ENCODE results near the gene HAGH. TPM values are rescaled to one million over a fixed set of nuclear protein-coding genes. Genes with fewer than 3 reads are reported as not detected.

Gene HAGH
- total and polyA plus RNA-seq, 9 of the 15 experiments (the other 6 are each of a cell fraction or from before 2014, with no cell fraction given) = 0.46 to 35.1 (median 16.8) TPM

GRCh38 chr16:1857433-1858097 lies 30.9 kb upstream of the HAGH start:
- no peak for TF ChIP-seq ZNF232 (CRISPR knock-in tag; IDR thresholded peaks at IDR 0.05)
- no peak for TF ChIP-seq MEF2D (tag; conservative IDR thresholded peaks at IDR 0.05; ENCODE audit: low read depth)
- TF ChIP-seq DACH1 (IDR thresholded peaks at IDR 0.05; ENCODE audit: partially characterized antibody) = no peak
- TF ChIP-seq ZNF696 (CRISPR knock-in tag; conservative IDR thresholded peaks at IDR 0.05) = no peak
- no peak for TF ChIP-seq HCFC1 (IDR thresholded peaks at IDR 0.05; ENCODE audit: low read depth, low read length)
- no peak for TF ChIP-seq ZNF778 (CRISPR knock-in tag; IDR thresholded peaks at IDR 0.05)
- no peak for TF ChIP-seq BCLAF1 (IDR thresholded peaks at IDR 0.05; ENCODE audit: borderline replicate concordance in 1 of 2, control insufficient read depth in 1 of 2, low read depth in 2 of 2, low read length in 1 of 2)
- TF ChIP-seq SMARCA5 (IDR thresholded peaks at IDR 0.05) = no peak
- TF ChIP-seq TFAM (CRISPR knock-in tag; conservative IDR thresholded peaks at IDR 0.05) = no peak
- TF ChIP-seq ZNF668 (CRISPR knock-in tag; IDR thresholded peaks at IDR 0.05) = no peak
- TF ChIP-seq SNRNP70 (optimal IDR thresholded peaks at IDR 0.05; ENCODE audit: low read depth, low read length) = no peak
- no peak for TF ChIP-seq KLF10 (CRISPR knock-in tag; IDR thresholded peaks at IDR 0.05)
- TF ChIP-seq TRIM25 (IDR thresholded peaks at IDR 0.05; ENCODE audit: borderline replicate concordance) = no peak
- TF ChIP-seq CBFB (CRISPR knock-in tag; IDR thresholded peaks at IDR 0.05) = no peak
- TF ChIP-seq PTTG1 (tag; IDR thresholded peaks at IDR 0.05; ENCODE audit: low read depth) = no peak
- no peaks in the 10 kb centered on the region for H3K27me3 ChIP-seq (ENCODE audit: control insufficient read depth in 2 of 2, insufficient read depth in 2 of 2, low read length in 2 of 2)
- no peak overlapping the region for H3K4me2 ChIP-seq (ENCODE audit: insufficient read depth, low read length)
- 77% methylated on average over 5 of the region's 5 CpGs for WGBS (ENCODE audit: insufficient coverage, low coverage, missing lambda C conversion rate)
- no peak overlapping the region for H2AFZ ChIP-seq (ENCODE audit: low read depth, low read length)
- H3K9me1 ChIP-seq (ENCODE audit: control insufficient read depth, insufficient read depth, low read length) = no peaks in the 10 kb centered on the region
- no peaks in the 10 kb centered on the region for H4K20me1 ChIP-seq (replicated peaks; ENCODE audit: control insufficient read depth, insufficient read depth, low read length)
- peaks cover 84% of the 10 kb centered on the region for H3K36me3 ChIP-seq (ENCODE audit: control insufficient read depth, insufficient read depth, low read length)
- H3K9me3 ChIP-seq (replicated peaks; ENCODE audit: control insufficient read depth, insufficient read depth, low read depth, low read length) = no peaks in the 10 kb centered on the region
- no TSS peak for BruUV-seq (replicated peaks)
- no peak overlapping the region for H3K4me3 ChIP-seq
- ATAC-seq (no peak), DNase-seq (ENCODE audit: extremely low read depth in 1 of 4, low spot score in 3 of 4) (no peak), FAIRE-seq (no peak)
- intact Hi-C loops (cut with micrococcal nuclease) (no loop called here), in situ Hi-C loops (cut with MboI) (no loop called here)
- ChIA-PET CTCF (ENCODE audit: low intra/inter-chr PET ratio) (no interaction called here), POLR2A (interaction anchor here (0.6 to 1.3 kb wide), 3 partner anchors 9 to 16 kb away, joined by 3 to 5 read pairs (median 5); no protein-coding TSS in a partner anchor)
- no peak overlapping the region for H3K9ac ChIP-seq (ENCODE audit: insufficient read depth in 1 of 2, low read depth in 2 of 2, low read length in 2 of 2)
- H3K27ac ChIP-seq (ENCODE audit: extremely low read depth, low read depth, low read length) = no peak overlapping the region
- H3K79me2 ChIP-seq (ENCODE audit: control insufficient read depth, insufficient read depth, low read length) = peaks cover 10% of the 10 kb centered on the region; the same call in 2 of the 3 replicates
- H3K4me1 ChIP-seq (replicated peaks in 1 of 2; ENCODE audit: control insufficient read depth in 2 of 2, insufficient read depth in 2 of 2, low read length in 2 of 2) = no peaks in the 10 kb centered on the region

Data from K562 (cell line).